Measurements from ENCODE around the gene SCG5. TPM values are rescaled to one million over a fixed set of nuclear protein-coding genes. Genes with fewer than 3 reads are reported as not detected.

Gene SCG5
- polyA plus RNA-seq, 1 donor (not counting 4 experiments of a cell fraction or from before 2014, with no cell fraction given), result 15.8 TPM

GRCh38 chr15:32709295-32710033, 68.0 kb downstream of the SCG5 start:
- Histone ChIP-seq H3K9ac (ENCODE audit: control insufficient read depth, extremely low read depth, insufficient read depth, low read length) (no peak overlapping the region), H3K27ac (ENCODE audit: control insufficient read depth, insufficient read depth, low read length) (no peak overlapping the region), H3K9me1 (ENCODE audit: control insufficient read depth, extremely low read depth, insufficient read depth, low read length) (no peaks in the 10 kb centered on the region), H3K4me2 (ENCODE audit: control insufficient read depth, extremely low read depth, insufficient read depth, low read depth, low read length) (no peak overlapping the region), H4K20me1 (ENCODE audit: control insufficient read depth, extremely low read depth, insufficient read depth, low read length) (no peaks in the 10 kb centered on the region), H2AFZ (ENCODE audit: control insufficient read depth, low read length) (no peak overlapping the region), H3K36me3 (ENCODE audit: control insufficient read depth in 2 of 2, extremely low read depth in 1 of 2, insufficient read depth in 2 of 2, low read length in 2 of 2) (no peaks in the 10 kb centered on the region), H3K27me3 (ENCODE audit: control insufficient read depth, extremely low read depth, insufficient read depth, low read length) (peaks cover 4% of the 10 kb centered on the region), H3K4me1 (ENCODE audit: control insufficient read depth, extremely low read depth, insufficient read depth, low read length) (peaks cover 22% of the 10 kb centered on the region), H3K4me3 (ENCODE audit: control insufficient read depth in 2 of 3, extremely low read depth in 1 of 3, insufficient read depth in 2 of 3, low read depth in 1 of 3, low read length in 3 of 3) (no peak overlapping the region), H3K9me3 (ENCODE audit: control insufficient read depth, low read depth, low read length) (no peaks in the 10 kb centered on the region), H3K79me2 (ENCODE audit: control insufficient read depth, insufficient read depth, low read length) (no peaks in the 10 kb centered on the region)
- TF ChIP-seq CTCF (optimal IDR thresholded peaks at IDR 0.05 in 1 of 3, IDR thresholded peaks at IDR 0.05 in 1 of 3, conservative IDR thresholded peaks at IDR 0.05 in 1 of 3; ENCODE audit: extremely low read depth in 1 of 3, insufficient read depth in 2 of 3, low read length in 3 of 3) (no peak), EZH2 (IDR thresholded peaks at IDR 0.05; ENCODE audit: low read length) (no peak)
- dilution Hi-C loops (cut with MboI; ENCODE audit: extremely low pct_ligation_motif_present, low sequenced_read_pairs), result no loop called here
- FAIRE-seq, result no peak
- no peak for DNase-seq (ENCODE audit: low read depth, low spot score)

GRCh38 chr15:32715276-32715675, 73.8 kb downstream of the SCG5 start:
- H3K27me3 ChIP-seq (ENCODE audit: control insufficient read depth, extremely low read depth, insufficient read depth, low read length), result peaks cover 50% of the 10 kb centered on the region
- dilution Hi-C loops (cut with MboI; ENCODE audit: extremely low pct_ligation_motif_present, low sequenced_read_pairs), result no loop called here
- no peak overlapping the region for H3K4me3 ChIP-seq (ENCODE audit: control insufficient read depth in 2 of 3, extremely low read depth in 1 of 3, insufficient read depth in 2 of 3, low read depth in 1 of 3, low read length in 3 of 3)
- H3K27ac ChIP-seq (ENCODE audit: control insufficient read depth, insufficient read depth, low read length), result no peak overlapping the region
- peaks cover 9% of the 10 kb centered on the region for H3K4me1 ChIP-seq (ENCODE audit: control insufficient read depth, extremely low read depth, insufficient read depth, low read length)
- no peaks in the 10 kb centered on the region for H3K36me3 ChIP-seq (ENCODE audit: control insufficient read depth in 2 of 2, extremely low read depth in 1 of 2, insufficient read depth in 2 of 2, low read length in 2 of 2)
- no peak overlapping the region for H2AFZ ChIP-seq (ENCODE audit: control insufficient read depth, low read length)
- no peaks in the 10 kb centered on the region for H3K79me2 ChIP-seq (ENCODE audit: control insufficient read depth, insufficient read depth, low read length)
- H4K20me1 ChIP-seq (ENCODE audit: control insufficient read depth, extremely low read depth, insufficient read depth, low read length), result no peaks in the 10 kb centered on the region
- H3K9me3 ChIP-seq (ENCODE audit: control insufficient read depth, low read depth, low read length), result no peaks in the 10 kb centered on the region
- no peak overlapping the region for H3K9ac ChIP-seq (ENCODE audit: control insufficient read depth, extremely low read depth, insufficient read depth, low read length)
- no peak for FAIRE-seq
- no peaks in the 10 kb centered on the region for H3K9me1 ChIP-seq (ENCODE audit: control insufficient read depth, extremely low read depth, insufficient read depth, low read length)
- TF ChIP-seq CTCF (optimal IDR thresholded peaks at IDR 0.05 in 1 of 3, IDR thresholded peaks at IDR 0.05 in 1 of 3, conservative IDR thresholded peaks at IDR 0.05 in 1 of 3; ENCODE audit: extremely low read depth in 1 of 3, insufficient read depth in 2 of 3, low read length in 3 of 3), result no peak
- no peak for TF ChIP-seq EZH2 (IDR thresholded peaks at IDR 0.05; ENCODE audit: low read length)
- DNase-seq (ENCODE audit: low read depth, low spot score), result no peak
- H3K4me2 ChIP-seq (ENCODE audit: control insufficient read depth, extremely low read depth, insufficient read depth, low read depth, low read length), result no peak overlapping the region
